AG04449 (cell line): Measurements from ENCODE around the gene DPT.

Experiments
- CTCF ChIA-PET: fragments of 350-600 bp; formaldehyde crosslinking; extraction: SDS; loops from one replicate; lab custom pipeline; 2021; ENCODE audit warnings: antibody characterized with exemption; lab: Yijun Ruan, JAX
- POLR2A ChIA-PET: fragments of 400-600, 350-600 bp; formaldehyde crosslinking; extraction: SDS; loops from one replicate; lab custom pipeline; 2020; ENCODE audit warnings: antibody characterized with exemption, inconsistent platforms; lab: Yijun Ruan, JAX
- DNase-seq: peaks from one replicate; pipeline ENCODE4 v3.0.0-alpha.2; 2010; ENCODE audit warnings: low read depth, low spot score
- H3K4me3 ChIP-seq: 2 replicates; pipeline ENCODE4 v1.5.1; 2011; ENCODE audit warnings: low read depth, mild to moderate bottlenecking, control low read depth, low read length
- TF ChIP-seq, protein P1 (sequence below): IDR thresholded peaks from one replicate; pipeline ENCODE4 v1.5.1; 2011; ENCODE audit warnings: mild to moderate bottlenecking, moderate library complexity, low read length, control low read depth, inconsistent platforms; ENCODE audit not compliant: insufficient read depth; ENCODE audit errors: missing control alignments

Gene DPT

DNA sequence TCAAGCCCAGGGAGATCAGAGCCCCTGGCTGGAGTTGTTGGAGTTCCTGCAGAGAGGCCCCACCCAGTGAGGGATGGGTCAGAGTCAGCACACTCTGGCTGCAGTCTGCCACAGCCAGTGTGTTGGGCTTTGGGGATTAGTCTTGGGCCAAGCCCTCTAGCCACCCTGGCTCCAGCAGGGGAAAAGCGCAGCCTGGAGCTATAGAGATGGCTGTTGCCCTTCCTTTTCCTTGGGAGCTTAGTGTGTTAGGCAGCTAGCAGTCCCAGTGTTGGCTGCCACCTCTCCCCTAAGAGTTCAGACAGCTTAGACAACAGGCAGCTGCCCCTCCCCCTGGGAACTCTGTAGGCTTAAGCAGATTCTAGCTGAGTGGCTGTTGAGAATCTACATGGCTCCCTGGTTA, 45.1 kb downstream of the DPT start:
- TF ChIP-seq, protein P1, sequence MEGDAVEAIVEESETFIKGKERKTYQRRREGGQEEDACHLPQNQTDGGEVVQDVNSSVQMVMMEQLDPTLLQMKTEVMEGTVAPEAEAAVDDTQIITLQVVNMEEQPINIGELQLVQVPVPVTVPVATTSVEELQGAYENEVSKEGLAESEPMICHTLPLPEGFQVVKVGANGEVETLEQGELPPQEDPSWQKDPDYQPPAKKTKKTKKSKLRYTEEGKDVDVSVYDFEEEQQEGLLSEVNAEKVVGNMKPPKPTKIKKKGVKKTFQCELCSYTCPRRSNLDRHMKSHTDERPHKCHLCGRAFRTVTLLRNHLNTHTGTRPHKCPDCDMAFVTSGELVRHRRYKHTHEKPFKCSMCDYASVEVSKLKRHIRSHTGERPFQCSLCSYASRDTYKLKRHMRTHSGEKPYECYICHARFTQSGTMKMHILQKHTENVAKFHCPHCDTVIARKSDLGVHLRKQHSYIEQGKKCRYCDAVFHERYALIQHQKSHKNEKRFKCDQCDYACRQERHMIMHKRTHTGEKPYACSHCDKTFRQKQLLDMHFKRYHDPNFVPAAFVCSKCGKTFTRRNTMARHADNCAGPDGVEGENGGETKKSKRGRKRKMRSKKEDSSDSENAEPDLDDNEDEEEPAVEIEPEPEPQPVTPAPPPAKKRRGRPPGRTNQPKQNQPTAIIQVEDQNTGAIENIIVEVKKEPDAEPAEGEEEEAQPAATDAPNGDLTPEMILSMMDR = no peak
- no peak overlapping the region for H3K4me3 ChIP-seq
- CTCF ChIA-PET = no interaction called here
- POLR2A ChIA-PET = no interaction called here
- no peak for DNase-seq

GRCh38 chr1:168676861-168677260, 52.1 kb downstream of the DPT start:
- TF ChIP-seq, protein P1 = no peak
- no peak for DNase-seq
- H3K4me3 ChIP-seq = no peak overlapping the region
- ChIA-PET CTCF (no interaction called here), POLR2A (no interaction called here)

GRCh38 chr1:168676029-168676812, 52.8 kb downstream of the DPT start:
- POLR2A ChIA-PET = no interaction called here
- no peak overlapping the region for H3K4me3 ChIP-seq
- no peak for DNase-seq
- CTCF ChIA-PET = no interaction called here
- TF ChIP-seq, protein P1 = no peak

GRCh38 chr1:168673974-168674683, 54.9 kb downstream of the DPT start:
- H3K4me3 ChIP-seq = no peak overlapping the region
- DNase-seq = no peak
- TF ChIP-seq, protein P1 = no peak
- ChIA-PET CTCF (interaction anchor here (0.8 kb wide), 1 partner anchor 387 kb away, joined by 3 read pairs; no protein-coding TSS in a partner anchor), POLR2A (no interaction called here)

DNA sequence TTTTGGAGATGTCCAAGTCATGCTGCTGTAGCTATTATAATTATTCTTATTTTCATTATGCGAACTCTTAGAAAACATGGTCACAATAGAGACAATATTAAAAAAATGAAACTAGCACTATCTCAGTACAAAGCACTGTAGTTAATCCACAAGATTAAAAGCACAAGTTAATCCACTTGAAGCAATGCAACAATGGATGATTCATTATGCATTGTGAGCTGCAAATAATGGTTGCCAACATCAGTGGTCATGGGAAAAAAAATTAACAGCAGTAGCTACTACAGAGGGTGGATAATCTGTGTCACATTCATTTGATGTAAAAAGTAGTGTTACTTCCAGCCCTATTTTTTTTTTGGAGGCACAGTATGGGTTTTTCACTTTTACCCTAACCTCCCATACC, 56.7 kb downstream of the DPT start:
- TF ChIP-seq, protein P1 = no peak
- no peak overlapping the region for H3K4me3 ChIP-seq
- ChIA-PET POLR2A (no interaction called here), CTCF (no interaction called here)
- no peak for DNase-seq

GRCh38 chr1:168671782-168672181, 57.2 kb downstream of the DPT start:
- ChIA-PET CTCF (no interaction called here), POLR2A (no interaction called here)
- no peak overlapping the region for H3K4me3 ChIP-seq
- TF ChIP-seq, protein P1 = no peak
- no peak for DNase-seq
